CD4-positive, alpha-beta T cell (primary cell): ENCODE measurements around the gene EIF2B5. TPM values are rescaled to one million over a fixed set of nuclear protein-coding genes. Genes with fewer than 3 reads are reported as not detected.
A peak's percentile ranks its signal among the peaks of the same experiment; 100 is the strongest.

Source experiments
- ATAC-seq: fragments of 200-7000 bp; cut with Tn5 transposase; one replicate; pipeline ENCODE4 v1.10.0; 2022; ENCODE audit warnings: mild to moderate bottlenecking; ENCODE audit not compliant: poor library complexity
- CTCF ChIA-PET: fragments of 350-600 bp; sonication (Branson Sonifier 250); formaldehyde crosslinking; loops from one replicate; lab custom pipeline; 2021; ENCODE audit warnings: antibody characterized with exemption, inconsistent platforms; lab: Charles Lee
- POLR2A ChIA-PET: fragments of 350-600 bp; sonication (Branson Sonifier 250); formaldehyde crosslinking; loops from one replicate; lab custom pipeline; 2021; ENCODE audit warnings: antibody characterized with exemption, inconsistent platforms; lab: Charles Lee
- DNase-seq, 14 experiments: peaks; one replicate each; pipeline ENCODE4 v3.0.0-alpha.2; 2013 to 2020; ENCODE audit warnings: mixed read lengths in 2 of 14
- H3K27ac ChIP-seq, 2 donors: one replicate each; pipeline versions ENCODE4 v1.5.1 to v1.7.0; 2013; ENCODE audit warnings: low read length in 2 of 2, low read depth in 1 of 2, mild to moderate bottlenecking in 1 of 2
- H3K27me3 ChIP-seq, 2 experiments: 1 replicate in 1 of 2; 2 replicates in 1 of 2; pipeline versions ENCODE4 v1.6.1 to v1.7.0; 2013; ENCODE audit warnings: low read length in 2 of 2, control low read depth in 1 of 2, mild to moderate bottlenecking in 1 of 2, moderate library complexity in 1 of 2; ENCODE audit not compliant: insufficient read depth in 2 of 2, control insufficient read depth in 1 of 2
- H3K36me3 ChIP-seq: one replicate; pipeline ENCODE4 v1.6.1; 2013; ENCODE audit warnings: low read length, control low read depth; ENCODE audit not compliant: insufficient read depth
- H3K4me1 ChIP-seq: one replicate; pipeline ENCODE4 v1.6.1; 2013; ENCODE audit warnings: low read length, control low read depth; ENCODE audit not compliant: insufficient read depth
- H3K4me3 ChIP-seq: one replicate; pipeline ENCODE4 v1.5.1; 2013; ENCODE audit warnings: mild to moderate bottlenecking, low read length, moderate library complexity
- H3K9me3 ChIP-seq, 2 experiments: 1 replicate in 1 of 2; 2 replicates in 1 of 2; pipeline versions ENCODE4 v1.6.1 to v1.7.0; 2013; ENCODE audit warnings: low read length in 2 of 2, mild to moderate bottlenecking in 2 of 2, control low read depth in 1 of 2, moderate library complexity in 1 of 2; ENCODE audit not compliant: control insufficient read depth in 1 of 2, insufficient read depth in 1 of 2
- H3K27ac Mint-ChIP-seq: one replicate; pipeline ENCODE4 v1.8.0; 2020; ENCODE audit warnings: mixed read lengths
- H3K27me3 Mint-ChIP-seq: one replicate; pipeline ENCODE4 v1.8.0; 2021; ENCODE audit warnings: mixed read lengths
- H3K36me3 Mint-ChIP-seq: one replicate; pipeline ENCODE4 v1.8.0; 2021; ENCODE audit warnings: low read depth, mixed read lengths
- H3K4me1 Mint-ChIP-seq: one replicate; pipeline ENCODE4 v1.8.0; 2021; ENCODE audit warnings: low read depth, mixed read lengths
- H3K4me3 Mint-ChIP-seq: one replicate; pipeline ENCODE4 v1.8.0; 2020; ENCODE audit warnings: mild to moderate bottlenecking, mixed read lengths
- H3K9me3 Mint-ChIP-seq: one replicate; pipeline ENCODE4 v1.8.0; 2020; ENCODE audit warnings: mixed read lengths
- CTCF ChIP-seq: fragments of 200-600 bp; IDR thresholded peaks from one replicate; pipeline ENCODE4 v1.8.0; 2022; ENCODE audit warnings: antibody characterized with exemption, mild to moderate bottlenecking
- intact Hi-C, 2 experiments: fragments of 100-400 bp; cut with DNase I in 1 of 2; cut with micrococcal nuclease in 1 of 2; formaldehyde crosslinking; loops; one replicate each; pipeline versions ENCODE4 v1.15.1 to v1.9.0; 2023 to 2025; cut with DNase I, micrococcal nuclease
- total RNA-seq, 174 experiments: library from RNA in 2 of 174; stranded (reverse) in 2 of 174; gene quantifications; one replicate each; pipeline ENCODE4 v1.2.3 and lab custom pipeline; 2021 to 2026

Gene EIF2B5
- total RNA-seq, 2 experiments from 2014 or later, result 53.6 TPM

GRCh38 chr3:184186184-184186901 is 51.2 kb downstream of the EIF2B5 start, which contains the start of gene ABCF3:
Gene ABCF3 (plus strand): TSS chr3:184186199. CDS start chr3:184186208, 9 bp downstream.
- H3K27me3 Mint-ChIP-seq, result no peaks in the 10 kb centered on the region
- H3K27ac ChIP-seq, result peak within 1 kb of the TSS; percentile 15 to 69
- peaks cover 32% of the 10 kb centered on the region for H3K4me1 ChIP-seq
- peaks cover 47% of the 10 kb centered on the region for H3K4me1 Mint-ChIP-seq
- H3K27me3 ChIP-seq, result no peaks in the 10 kb centered on the region
- H3K36me3 ChIP-seq, result peaks cover 68% of the 10 kb centered on the region
- peak within 1 kb of the TSS; percentile 87 for H3K27ac Mint-ChIP-seq
- intact Hi-C loops, result loop anchor here (1.0 to 10.0 kb wide), 10 partner anchors 18 to 626 kb away; partner anchors contain the start of genes EIF2B5 (in 2 of the 2), ABCC5 (in 1 of the 2), ALG3 (in 1 of the 2) and CLCN2 (in 1 of the 2)
- ChIA-PET CTCF (interaction anchor here (1.2 to 2.4 kb wide), 3 partner anchors 12 to 63 kb away, joined by 3 to 7 read pairs (median 4); partner anchors contain the start of genes AP2M1 and EEF1AKMT4), POLR2A (interaction anchor here (1.0 to 3.0 kb wide), 7 partner anchors 11 to 130 kb away, joined by 3 to 25 read pairs (median 5); partner anchors contain the start of genes AP2M1, DVL3, EIF2B5 and VWA5B2)
- ATAC-seq (peak; percentile 15), DNase-seq (peak in 1 of 14 experiments; percentile 5)
- H3K9me3 Mint-ChIP-seq, result no peaks in the 10 kb centered on the region
- H3K4me3 Mint-ChIP-seq, result peak within 1 kb of the TSS; percentile 99
- peak within 1 kb of the TSS; percentile 81 for H3K4me3 ChIP-seq
- H3K36me3 Mint-ChIP-seq, result peaks cover 97% of the 10 kb centered on the region
- no peaks in the 10 kb centered on the region for H3K9me3 ChIP-seq
- TF ChIP-seq CTCF, result no peak

- Histone ChIP-seq H3K9me3 (no peaks in the 10 kb centered on the region), H3K27me3 (no peaks in the 10 kb centered on the region), H3K27ac (peak overlapping the region in 1 of 2 donors; percentile 9), H3K4me3 (peak overlapping the region; percentile 81), H3K4me1 (peaks cover 32% of the 10 kb centered on the region), H3K36me3 (peaks cover 67% of the 10 kb centered on the region)
- H3K9me3 Mint-ChIP-seq, result no peaks in the 10 kb centered on the region
- ChIA-PET CTCF (interaction anchor here (1.2 to 2.4 kb wide), 2 partner anchors 12 to 63 kb away, joined by 3 to 7 read pairs; partner anchors contain the start of genes AP2M1 and EEF1AKMT4), POLR2A (interaction anchor here (1.0 to 1.7 kb wide), 4 partner anchors 12 to 129 kb away, joined by 3 to 6 read pairs (median 5); partner anchors contain the start of genes AP2M1, DVL3 and VWA5B2)
- peaks cover 47% of the 10 kb centered on the region for H3K4me1 Mint-ChIP-seq
- TF ChIP-seq CTCF, result no peak
- H3K4me3 Mint-ChIP-seq, result peak overlapping the region; percentile 99
- intact Hi-C loops, result loop anchor here (1.0 to 10.0 kb wide), 10 partner anchors 18 to 625 kb away; partner anchors contain the start of genes EIF2B5 (in 2 of the 2), ABCC5 (in 1 of the 2), ALG3 (in 1 of the 2) and CLCN2 (in 1 of the 2)
- DNase-seq, result peak in 1 of 14 experiments; percentile 24
- H3K36me3 Mint-ChIP-seq, result peaks cover 97% of the 10 kb centered on the region
- no peak for ATAC-seq
- H3K27me3 Mint-ChIP-seq, result no peaks in the 10 kb centered on the region
- peak overlapping the region; percentile 87 for H3K27ac Mint-ChIP-seq
These were observed 51.7 kb downstream of the EIF2B5 start for GRCh38 chr3:184186902-184187207.

- Mint-ChIP-seq H3K27me3 (no peaks in the 10 kb centered on the region), H3K27ac (no peak overlapping the region), H3K9me3 (no peaks in the 10 kb centered on the region), H3K4me1 (peaks cover 47% of the 10 kb centered on the region), H3K4me3 (peak overlapping the region; percentile 99), H3K36me3 (peaks cover 97% of the 10 kb centered on the region)
- no peaks in the 10 kb centered on the region for H3K27me3 ChIP-seq
- ATAC-seq, result no peak
- ChIA-PET POLR2A (no interaction called here), CTCF (no interaction called here)
- peaks cover 67% of the 10 kb centered on the region for H3K36me3 ChIP-seq
- no peaks in the 10 kb centered on the region for H3K9me3 ChIP-seq
- peaks cover 32% of the 10 kb centered on the region for H3K4me1 ChIP-seq
- intact Hi-C loops, result loop anchor here (5.0 to 10.0 kb wide), 7 partner anchors 51 to 624 kb away; partner anchors contain the start of genes EIF2B5 (in 2 of the 2), ABCC5 (in 1 of the 2), ALG3 (in 1 of the 2) and CLCN2 (in 1 of the 2)
- H3K4me3 ChIP-seq, result no peak overlapping the region
- peak in 1 of 14 experiments; percentile 11 for DNase-seq
- H3K27ac ChIP-seq, result no peak overlapping the region
- TF ChIP-seq CTCF, result no peak
These were observed 52.9 kb downstream of the EIF2B5 start for GRCh38 chr3:184188080-184188479.
